ENCODE data around the gene PTPRD.

GRCh38 chr9:9536523-9536922 lies 1076.3 kb downstream of the PTPRD start:
- TF ChIP-seq POLR2A (IDR thresholded peaks at IDR 0.05) = no peak
- TF ChIP-seq, protein P1, sequence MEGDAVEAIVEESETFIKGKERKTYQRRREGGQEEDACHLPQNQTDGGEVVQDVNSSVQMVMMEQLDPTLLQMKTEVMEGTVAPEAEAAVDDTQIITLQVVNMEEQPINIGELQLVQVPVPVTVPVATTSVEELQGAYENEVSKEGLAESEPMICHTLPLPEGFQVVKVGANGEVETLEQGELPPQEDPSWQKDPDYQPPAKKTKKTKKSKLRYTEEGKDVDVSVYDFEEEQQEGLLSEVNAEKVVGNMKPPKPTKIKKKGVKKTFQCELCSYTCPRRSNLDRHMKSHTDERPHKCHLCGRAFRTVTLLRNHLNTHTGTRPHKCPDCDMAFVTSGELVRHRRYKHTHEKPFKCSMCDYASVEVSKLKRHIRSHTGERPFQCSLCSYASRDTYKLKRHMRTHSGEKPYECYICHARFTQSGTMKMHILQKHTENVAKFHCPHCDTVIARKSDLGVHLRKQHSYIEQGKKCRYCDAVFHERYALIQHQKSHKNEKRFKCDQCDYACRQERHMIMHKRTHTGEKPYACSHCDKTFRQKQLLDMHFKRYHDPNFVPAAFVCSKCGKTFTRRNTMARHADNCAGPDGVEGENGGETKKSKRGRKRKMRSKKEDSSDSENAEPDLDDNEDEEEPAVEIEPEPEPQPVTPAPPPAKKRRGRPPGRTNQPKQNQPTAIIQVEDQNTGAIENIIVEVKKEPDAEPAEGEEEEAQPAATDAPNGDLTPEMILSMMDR (IDR thresholded peaks at IDR 0.05) = no peak
